HCT116 (cell line): ENCODE data around the gene KATNAL1. TPM values are rescaled to one million over a fixed set of nuclear protein-coding genes. Genes with fewer than 3 reads are reported as not detected.

Experiments
- ATAC-seq: fragments of 200-7000 bp; cut with Tn5 transposase; 2 replicates; pipeline ENCODE4 v1.9.1; 2020; ENCODE audit warnings: mild to moderate bottlenecking, moderate library complexity
- BruUV-seq: library from RNA; stranded (reverse); fragments of 400-500 nt; replicated peaks from 2 replicates; lab custom pipeline; 2021; lab: Mats Ljungman, UMichigan
- CTCF ChIA-PET: fragments of 300-600 bp; sonication (Branson Sonifier 250); formaldehyde crosslinking; loops from one replicate; lab custom pipeline; 2021; ENCODE audit warnings: antibody characterized with exemption; lab: Charles Lee
- POLR2A ChIA-PET: fragments of 300-600, 350-600 bp; sonication (Branson Sonifier 250); formaldehyde crosslinking; loops from one replicate; lab custom pipeline; 2021; ENCODE audit warnings: antibody characterized with exemption; lab: Charles Lee
- RAD21 ChIA-PET, 2 experiments: fragments of 300-600 bp; sonication (Branson Sonifier 250); formaldehyde crosslinking; loops; one replicate each; lab custom pipeline; 2023; ENCODE audit warnings: low total read pairs in 2 of 2; ENCODE audit not compliant: uncharacterized antibody in 2 of 2, unreplicated experiment in 2 of 2, low non-redundant PET in 1 of 2; lab: Charles Lee
- DNase-seq: peaks from one replicate; pipeline ENCODE4 v3.0.0-alpha.2; 2010; ENCODE audit warnings: low read depth, low spot score
- H2AFZ ChIP-seq: fragments of 200-600 bp; shearing (Covaris generic), sonication (generic); 2 replicates; pipeline ENCODE4 v1.6.1; 2017; ENCODE audit warnings: low read depth, mixed run types, mixed read lengths, antibody characterized with exemption, low read length; ENCODE audit not compliant: poor library complexity, severe bottlenecking
- H3K27ac ChIP-seq: 2 replicates; pipeline ENCODE4 v1.5.1; 2012; ENCODE audit warnings: low read depth, low read length
- H3K27me3 ChIP-seq: fragments of 200-600 bp; sonication (generic); 2 replicates; pipeline ENCODE4 v1.6.1; 2016; ENCODE audit warnings: mixed run types, low read length, mixed read lengths; ENCODE audit not compliant: insufficient read depth
- H3K36me3 ChIP-seq, 2 experiments: fragments of 200-500 bp in 1 of 2; fragments of 200-600 bp in 1 of 2; sonication (Bioruptor generic) in 1 of 2; sonication (generic) in 1 of 2; 2 replicates each; pipeline versions ENCODE4 v1.5.1 to v1.6.1; 2014 to 2016; ENCODE audit warnings: low read length in 2 of 2, inconsistent platforms in 1 of 2, mixed read lengths in 1 of 2, mixed run types in 1 of 2; ENCODE audit not compliant: insufficient read depth in 2 of 2, control insufficient read depth in 1 of 2
- H3K4me1 ChIP-seq, 2 experiments: fragments of 200-600 bp in 1 of 2; sonication (generic) in 1 of 2; 2 replicates each; pipeline versions ENCODE4 v1.5.1 to v1.6.1; 2012 to 2017; ENCODE audit warnings: low read length in 2 of 2, inconsistent platforms in 1 of 2, mild to moderate bottlenecking in 1 of 2, mixed read lengths in 1 of 2, mixed run types in 1 of 2, moderate library complexity in 1 of 2; ENCODE audit not compliant: insufficient read depth in 2 of 2, control insufficient read depth in 1 of 2
- H3K4me2 ChIP-seq: fragments of 200-600 bp; sonication (generic); 2 replicates; pipeline ENCODE4 v1.6.1; 2017; ENCODE audit warnings: mixed run types, low read length, mixed read lengths
- H3K4me3 ChIP-seq, 2 experiments: fragments of 200-600 bp in 1 of 2; sonication (generic) in 1 of 2; replicated peaks in 1 of 2; 2 replicates each; pipeline ENCODE4 v1.5.1; 2011 to 2016; ENCODE audit warnings: low read length in 2 of 2, control low read depth in 1 of 2, low read depth in 1 of 2, mild to moderate bottlenecking in 1 of 2, mixed read lengths in 1 of 2, mixed run types in 1 of 2
- H3K79me2 ChIP-seq: fragments of 200-600 bp; sonication (generic); 2 replicates; pipeline ENCODE4 v1.6.1; 2017; ENCODE audit warnings: mild to moderate bottlenecking, mixed run types, low read length, moderate library complexity, mixed read lengths; ENCODE audit not compliant: insufficient read depth
- H3K9ac ChIP-seq: fragments of 200-600 bp; sonication (generic); 2 replicates; pipeline ENCODE4 v1.6.1; 2016; ENCODE audit warnings: low read length, mixed read lengths
- H3K9me2 ChIP-seq: fragments of 200-600 bp; sonication (generic), shearing (Covaris generic); 2 replicates; pipeline ENCODE4 v1.6.1; 2017; ENCODE audit warnings: mixed run types, mild to moderate bottlenecking, moderate library complexity; ENCODE audit not compliant: insufficient read depth
- H3K9me3 ChIP-seq, 2 experiments: fragments of 200-500 bp in 1 of 2; fragments of 200-600 bp in 1 of 2; sonication (Bioruptor generic) in 1 of 2; sonication (generic) in 1 of 2; 2 replicates each; pipeline ENCODE4 v1.6.1; 2014 to 2017; ENCODE audit warnings: low read length in 2 of 2, mixed read lengths in 2 of 2, inconsistent platforms in 1 of 2, low read depth in 1 of 2, mild to moderate bottlenecking in 1 of 2, mixed run types in 1 of 2, moderate library complexity in 1 of 2; ENCODE audit not compliant: control insufficient read depth in 1 of 2, insufficient read depth in 1 of 2
- H4K20me1 ChIP-seq: fragments of 200-600 bp; sonication (generic), shearing (Covaris generic); 2 replicates; pipeline ENCODE4 v1.6.1; 2017; ENCODE audit warnings: mixed run types, mild to moderate bottlenecking, moderate library complexity; ENCODE audit not compliant: insufficient read depth
- CBX3 ChIP-seq: IDR thresholded peaks from 2 replicates; pipeline ENCODE4 v1.6.1; 2012; ENCODE audit warnings: low read depth
- CEBPB ChIP-seq: IDR thresholded peaks from 2 replicates; pipeline ENCODE4 v1.6.1; 2012; ENCODE audit warnings: low read depth
- EGR1 ChIP-seq: IDR thresholded peaks from 2 replicates; pipeline ENCODE4 v1.6.1; 2012; ENCODE audit warnings: low read depth
- EZH2phosphoT487 ChIP-seq: fragments of 200-600 bp; IDR thresholded peaks from 2 replicates; pipeline ENCODE4 v1.6.1; 2018; ENCODE audit warnings: antibody characterized with exemption, borderline replicate concordance
- JUND ChIP-seq: IDR thresholded peaks from 2 replicates; pipeline ENCODE4 v1.6.1; 2012
- POLR2A ChIP-seq: IDR thresholded peaks from 2 replicates; pipeline ENCODE4 v1.7.0; 2011; ENCODE audit warnings: borderline replicate concordance; ENCODE audit not compliant: insufficient read depth, insufficient read length; ENCODE audit errors: extremely low read depth
- POLR2AphosphoS5 ChIP-seq: IDR thresholded peaks from 2 replicates; pipeline ENCODE4 v1.6.1; 2011; ENCODE audit warnings: mild to moderate bottlenecking, low read depth, low read length, moderate library complexity
- RAD21 ChIP-seq: IDR thresholded peaks from 2 replicates; pipeline ENCODE4 v1.6.1; 2012; ENCODE audit warnings: low read depth, mild to moderate bottlenecking
- SIN3A ChIP-seq: IDR thresholded peaks from 2 replicates; pipeline ENCODE4 v1.6.1; 2012; ENCODE audit warnings: low read depth
- SP1 ChIP-seq: IDR thresholded peaks from 2 replicates; pipeline ENCODE4 v1.6.1; 2012; ENCODE audit warnings: low read depth
- SRF ChIP-seq: IDR thresholded peaks from 2 replicates; pipeline ENCODE4 v1.6.1; 2012; ENCODE audit warnings: low read depth
- TCF7L2 ChIP-seq: IDR thresholded peaks from 2 replicates; pipeline ENCODE4 v1.7.0; 2011; ENCODE audit warnings: borderline replicate concordance, inconsistent platforms; ENCODE audit not compliant: insufficient read depth, insufficient read length; ENCODE audit errors: extremely low read depth
- ZFX ChIP-seq: fragments of 450-650 bp; IDR thresholded peaks from 2 replicates; pipeline ENCODE4 v1.6.1; 2017
- ZNF274 ChIP-seq: fragments of 200-500 bp; sonication (Bioruptor generic); IDR thresholded peaks from 2 replicates; pipeline ENCODE4 v1.6.1; 2014; ENCODE audit warnings: mild to moderate bottlenecking, low read depth, low read length, inconsistent platforms
- intact Hi-C: fragments of 100-400 bp; cut with micrococcal nuclease; formaldehyde crosslinking; loops from 2 replicates; pipeline ENCODE4 v1.10.0; 2022
- total RNA-seq: library from RNA; stranded (reverse); gene quantifications from one replicate; pipeline ENCODE4 v1.2.1, GENCODE V29; 2021; ENCODE audit not compliant: unreplicated experiment
- TF ChIP-seq, protein P1 (sequence below), 3 experiments: fragments of 200-600 bp in 1 of 3; sonication (generic) in 1 of 3; IDR thresholded peaks in 2 of 3; conservative IDR thresholded peaks in 1 of 3; 2 replicates each; pipeline ENCODE4 v1.5.1; 2012 to 2017; ENCODE audit warnings: low read depth in 2 of 3, low read length in 2 of 3, antibody characterized with exemption in 1 of 3, borderline replicate concordance in 1 of 3, control low read depth in 1 of 3, mild to moderate bottlenecking in 1 of 3, mixed read lengths in 1 of 3, mixed run types in 1 of 3, moderate library complexity in 1 of 3; ENCODE audit not compliant: insufficient read depth in 1 of 3
- TF ChIP-seq, protein P2 (sequence below): IDR thresholded peaks from 2 replicates; pipeline ENCODE4 v1.6.1; 2012
- TF ChIP-seq, protein P3 (sequence below): IDR thresholded peaks from 2 replicates; pipeline ENCODE4 v1.6.1; 2011; ENCODE audit warnings: mild to moderate bottlenecking, low read length, moderate library complexity; ENCODE audit not compliant: insufficient replicate concordance; ENCODE audit errors: extremely low read depth
- TF ChIP-seq, protein P4 (sequence below): IDR thresholded peaks from 2 replicates; pipeline ENCODE4 v1.6.1; 2012; ENCODE audit warnings: low read depth
- TF ChIP-seq, protein P5 (sequence below): IDR thresholded peaks from 2 replicates; pipeline ENCODE4 v1.6.1; 2012

Gene KATNAL1
- total RNA-seq, 1 experiment from 2014 or later: 17.3 TPM

DNA sequence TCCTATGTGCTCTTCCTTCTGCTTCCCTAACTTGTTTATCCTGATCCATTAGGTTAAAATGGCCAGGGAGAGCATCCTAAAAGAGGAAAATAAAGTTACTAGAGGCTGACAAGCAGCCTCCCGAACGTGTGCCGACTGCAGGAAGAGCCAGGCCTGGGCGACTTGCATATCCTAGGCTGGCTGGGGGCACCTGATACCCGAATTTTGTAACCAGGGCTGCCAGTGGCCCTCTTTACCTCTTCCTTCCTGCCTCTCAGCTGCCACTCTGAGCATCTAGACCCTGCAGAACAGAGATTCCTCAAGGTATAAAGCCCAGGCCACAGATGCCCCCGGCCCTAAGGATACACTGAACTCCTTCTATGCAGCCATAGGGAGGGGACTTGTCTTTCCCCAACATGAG is 48.5 kb upstream of the KATNAL1 start:
- Histone ChIP-seq H3K79me2 (no peaks in the 10 kb centered on the region), H3K27ac (no peak overlapping the region), H2AFZ (no peak overlapping the region), H3K36me3 (no peaks in the 10 kb centered on the region), H4K20me1 (no peaks in the 10 kb centered on the region), H3K4me1 (no peaks in the 10 kb centered on the region), H3K4me2 (no peak overlapping the region), H3K9me3 (peaks cover 0 to 5% of the 10 kb centered on the region in 2 experiments; a peak in 2 of 4 replicates), H3K4me3 (no peak overlapping the region), H3K9ac (no peak overlapping the region), H3K27me3 (no peaks in the 10 kb centered on the region), H3K9me2 (no peaks in the 10 kb centered on the region)
- DNase-seq (no peak), ATAC-seq (no peak)
- intact Hi-C loops: no loop called here
- POLR2A ChIA-PET: no interaction called here
- CTCF ChIA-PET: no interaction called here
- no peak for TF ChIP-seq ZNF274
- TF ChIP-seq RAD21: no peak
- no peak for TF ChIP-seq CEBPB
- TF ChIP-seq, protein P1, sequence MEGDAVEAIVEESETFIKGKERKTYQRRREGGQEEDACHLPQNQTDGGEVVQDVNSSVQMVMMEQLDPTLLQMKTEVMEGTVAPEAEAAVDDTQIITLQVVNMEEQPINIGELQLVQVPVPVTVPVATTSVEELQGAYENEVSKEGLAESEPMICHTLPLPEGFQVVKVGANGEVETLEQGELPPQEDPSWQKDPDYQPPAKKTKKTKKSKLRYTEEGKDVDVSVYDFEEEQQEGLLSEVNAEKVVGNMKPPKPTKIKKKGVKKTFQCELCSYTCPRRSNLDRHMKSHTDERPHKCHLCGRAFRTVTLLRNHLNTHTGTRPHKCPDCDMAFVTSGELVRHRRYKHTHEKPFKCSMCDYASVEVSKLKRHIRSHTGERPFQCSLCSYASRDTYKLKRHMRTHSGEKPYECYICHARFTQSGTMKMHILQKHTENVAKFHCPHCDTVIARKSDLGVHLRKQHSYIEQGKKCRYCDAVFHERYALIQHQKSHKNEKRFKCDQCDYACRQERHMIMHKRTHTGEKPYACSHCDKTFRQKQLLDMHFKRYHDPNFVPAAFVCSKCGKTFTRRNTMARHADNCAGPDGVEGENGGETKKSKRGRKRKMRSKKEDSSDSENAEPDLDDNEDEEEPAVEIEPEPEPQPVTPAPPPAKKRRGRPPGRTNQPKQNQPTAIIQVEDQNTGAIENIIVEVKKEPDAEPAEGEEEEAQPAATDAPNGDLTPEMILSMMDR (IDR thresholded peaks at IDR 0.05 in 2 of 3, conservative IDR thresholded peaks at IDR 0.05 in 1 of 3; ENCODE audit: borderline replicate concordance in 1 of 3, insufficient read depth in 1 of 3, low read depth in 2 of 3, low read length in 2 of 3): no peak
- no peak for TF ChIP-seq JUND
- TF ChIP-seq SRF: no peak
- TF ChIP-seq SIN3A: no peak
- TF ChIP-seq, protein P2, sequence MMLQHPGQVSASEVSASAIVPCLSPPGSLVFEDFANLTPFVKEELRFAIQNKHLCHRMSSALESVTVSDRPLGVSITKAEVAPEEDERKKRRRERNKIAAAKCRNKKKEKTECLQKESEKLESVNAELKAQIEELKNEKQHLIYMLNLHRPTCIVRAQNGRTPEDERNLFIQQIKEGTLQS: no peak
- TF ChIP-seq CBX3: no peak
- TF ChIP-seq SP1: no peak
- TF ChIP-seq, protein P3, sequence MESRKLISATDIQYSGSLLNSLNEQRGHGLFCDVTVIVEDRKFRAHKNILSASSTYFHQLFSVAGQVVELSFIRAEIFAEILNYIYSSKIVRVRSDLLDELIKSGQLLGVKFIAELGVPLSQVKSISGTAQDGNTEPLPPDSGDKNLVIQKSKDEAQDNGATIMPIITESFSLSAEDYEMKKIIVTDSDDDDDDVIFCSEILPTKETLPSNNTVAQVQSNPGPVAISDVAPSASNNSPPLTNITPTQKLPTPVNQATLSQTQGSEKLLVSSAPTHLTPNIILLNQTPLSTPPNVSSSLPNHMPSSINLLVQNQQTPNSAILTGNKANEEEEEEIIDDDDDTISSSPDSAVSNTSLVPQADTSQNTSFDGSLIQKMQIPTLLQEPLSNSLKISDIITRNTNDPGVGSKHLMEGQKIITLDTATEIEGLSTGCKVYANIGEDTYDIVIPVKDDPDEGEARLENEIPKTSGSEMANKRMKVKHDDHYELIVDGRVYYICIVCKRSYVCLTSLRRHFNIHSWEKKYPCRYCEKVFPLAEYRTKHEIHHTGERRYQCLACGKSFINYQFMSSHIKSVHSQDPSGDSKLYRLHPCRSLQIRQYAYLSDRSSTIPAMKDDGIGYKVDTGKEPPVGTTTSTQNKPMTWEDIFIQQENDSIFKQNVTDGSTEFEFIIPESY: no peak
- TF ChIP-seq, protein P4, sequence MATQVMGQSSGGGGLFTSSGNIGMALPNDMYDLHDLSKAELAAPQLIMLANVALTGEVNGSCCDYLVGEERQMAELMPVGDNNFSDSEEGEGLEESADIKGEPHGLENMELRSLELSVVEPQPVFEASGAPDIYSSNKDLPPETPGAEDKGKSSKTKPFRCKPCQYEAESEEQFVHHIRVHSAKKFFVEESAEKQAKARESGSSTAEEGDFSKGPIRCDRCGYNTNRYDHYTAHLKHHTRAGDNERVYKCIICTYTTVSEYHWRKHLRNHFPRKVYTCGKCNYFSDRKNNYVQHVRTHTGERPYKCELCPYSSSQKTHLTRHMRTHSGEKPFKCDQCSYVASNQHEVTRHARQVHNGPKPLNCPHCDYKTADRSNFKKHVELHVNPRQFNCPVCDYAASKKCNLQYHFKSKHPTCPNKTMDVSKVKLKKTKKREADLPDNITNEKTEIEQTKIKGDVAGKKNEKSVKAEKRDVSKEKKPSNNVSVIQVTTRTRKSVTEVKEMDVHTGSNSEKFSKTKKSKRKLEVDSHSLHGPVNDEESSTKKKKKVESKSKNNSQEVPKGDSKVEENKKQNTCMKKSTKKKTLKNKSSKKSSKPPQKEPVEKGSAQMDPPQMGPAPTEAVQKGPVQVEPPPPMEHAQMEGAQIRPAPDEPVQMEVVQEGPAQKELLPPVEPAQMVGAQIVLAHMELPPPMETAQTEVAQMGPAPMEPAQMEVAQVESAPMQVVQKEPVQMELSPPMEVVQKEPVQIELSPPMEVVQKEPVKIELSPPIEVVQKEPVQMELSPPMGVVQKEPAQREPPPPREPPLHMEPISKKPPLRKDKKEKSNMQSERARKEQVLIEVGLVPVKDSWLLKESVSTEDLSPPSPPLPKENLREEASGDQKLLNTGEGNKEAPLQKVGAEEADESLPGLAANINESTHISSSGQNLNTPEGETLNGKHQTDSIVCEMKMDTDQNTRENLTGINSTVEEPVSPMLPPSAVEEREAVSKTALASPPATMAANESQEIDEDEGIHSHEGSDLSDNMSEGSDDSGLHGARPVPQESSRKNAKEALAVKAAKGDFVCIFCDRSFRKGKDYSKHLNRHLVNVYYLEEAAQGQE: no peak
- TF ChIP-seq, protein P5, sequence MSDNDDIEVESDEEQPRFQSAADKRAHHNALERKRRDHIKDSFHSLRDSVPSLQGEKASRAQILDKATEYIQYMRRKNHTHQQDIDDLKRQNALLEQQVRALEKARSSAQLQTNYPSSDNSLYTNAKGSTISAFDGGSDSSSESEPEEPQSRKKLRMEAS: no peak
- no peak for TF ChIP-seq POLR2AphosphoS5
- no peak for TF ChIP-seq EGR1
- TF ChIP-seq POLR2A: no peak
- TF ChIP-seq ZFX: no peak
- no peak for TF ChIP-seq TCF7L2
- no peak for TF ChIP-seq EZH2phosphoT487
- RAD21 ChIA-PET: no interaction called here
- BruUV-seq: no TSS peak
